NCI-H2171 treated with DMSO at 0.1 percent for 48 hours (cell line): Measurements from ENCODE around the gene SLC1A4.
A peak's percentile ranks its signal among the peaks of the same experiment; 100 is the strongest.
"Not testable (repeated sequence)": the region's sequence is repeated elsewhere in the genome, so short reads cannot be mapped to it uniquely, and the experiment has no call there.

Source experiments
- DNase-seq: peaks from one replicate; lab custom pipeline; 2025; lab: John Stamatoyannopoulos, UW

SLC1A4 gene

GRCh38 chr2:64966017-64966416 lies 23.2 kb upstream of the SLC1A4 start:
- no peak for DNase-seq

- DNase-seq: no peak
Observed at GRCh38 chr2:64966839-64967238, 22.4 kb upstream of the SLC1A4 start.

- DNase-seq: no peak
Observed at GRCh38 chr2:64967601-64968000, 21.6 kb upstream of the SLC1A4 start.

- DNase-seq: not testable (repeated sequence)
Observed at GRCh38 chr2:64969086-64969485, 20.1 kb upstream of the SLC1A4 start.

- no peak for DNase-seq
Observed at GRCh38 chr2:64970495-64970894, 18.7 kb upstream of the SLC1A4 start.

GRCh38 chr2:64972426-64972825 lies 16.8 kb upstream of the SLC1A4 start:
- no peak for DNase-seq

GRCh38 chr2:64972876-64973275 lies 16.3 kb upstream of the SLC1A4 start:
- no peak for DNase-seq

GRCh38 chr2:64975232-64975821 lies 13.9 kb upstream of the SLC1A4 start:
- DNase-seq: no peak

GRCh38 chr2:64976276-64976675 lies 12.9 kb upstream of the SLC1A4 start:
- DNase-seq: no peak

GRCh38 chr2:64978514-64979268 lies 10.5 kb upstream of the SLC1A4 start:
- no peak for DNase-seq

- peak; percentile 83 for DNase-seq
Observed at GRCh38 chr2:64979744-64980143, 9.5 kb upstream of the SLC1A4 start.

- DNase-seq: no peak
Observed at GRCh38 chr2:64980183-64980582, 9.0 kb upstream of the SLC1A4 start.

GRCh38 chr2:64982311-64982857 lies 6.8 kb upstream of the SLC1A4 start:
- no peak for DNase-seq

- no peak for DNase-seq
Observed at GRCh38 chr2:64982932-64983331, 6.3 kb upstream of the SLC1A4 start.

- no peak for DNase-seq
Observed at GRCh38 chr2:64985447-64985846, 3.8 kb upstream of the SLC1A4 start.

GRCh38 chr2:64987001-64987955 lies 1.9 kb upstream of the SLC1A4 start:
- DNase-seq: no peak

- DNase-seq: no peak
Observed at GRCh38 chr2:64987956-64988419, 1.2 kb upstream of the SLC1A4 start.

- peak; percentile 80 for DNase-seq
Observed at GRCh38 chr2:64988420-64989125, 626 bp upstream of the SLC1A4 start.

GRCh38 chr2:64989982-64990614 lies 899 bp downstream of the SLC1A4 start:
- DNase-seq: peak; percentile 16

- no peak for DNase-seq
Observed at GRCh38 chr2:64990876-64991275, 1.7 kb downstream of the SLC1A4 start.

GRCh38 chr2:64992218-64992617 lies 3.0 kb downstream of the SLC1A4 start:
- DNase-seq: no peak
